HEK293 (cell line): ENCODE results near the gene NOS2.
"Not testable (repeated sequence)": the region's sequence is repeated elsewhere in the genome, so short reads cannot be mapped to it uniquely, and the experiment has no call there.

Source experiments
- CTCF ChIA-PET: fragments of 350-600 bp; formaldehyde crosslinking; extraction: SDS; loops from one replicate; lab custom pipeline; 2021; ENCODE audit warnings: antibody characterized with exemption; lab: Yijun Ruan, JAX
- POLR2A ChIA-PET: fragments of 300-600 bp; formaldehyde crosslinking; extraction: SDS; loops from one replicate; lab custom pipeline; 2020; ENCODE audit warnings: antibody characterized with exemption, inconsistent platforms; lab: Yijun Ruan, JAX
- H3K27ac ChIP-seq: fragments of 200-500 bp; sonication (Bioruptor generic); 2 replicates; pipeline ENCODE4 v1.5.1; 2014; ENCODE audit warnings: low read depth, low read length, control low read depth, inconsistent platforms; ENCODE audit errors: extremely low read depth
- H3K36me3 ChIP-seq, 2 experiments: fragments of 200-500 bp in 1 of 2; sonication (Bioruptor generic) in 1 of 2; 1 replicate in 1 of 2; 2 replicates in 1 of 2; pipeline ENCODE4 v1.5.1; 2014 to 2017; ENCODE audit warnings: inconsistent platforms in 2 of 2, low read length in 2 of 2; ENCODE audit not compliant: control insufficient read depth in 2 of 2, insufficient read depth in 1 of 2
- H3K4me1 ChIP-seq: fragments of 200-500 bp; sonication (Bioruptor generic); 2 replicates; pipeline ENCODE4 v1.5.1; 2014; ENCODE audit warnings: mild to moderate bottlenecking, low read length, inconsistent platforms; ENCODE audit not compliant: control insufficient read depth, insufficient read depth
- H3K4me3 ChIP-seq: 2 replicates; pipeline ENCODE4 v1.5.1; 2011; ENCODE audit warnings: low read depth, mild to moderate bottlenecking, control low read depth, low read length, moderate library complexity
- H3K9me3 ChIP-seq: fragments of 200-500 bp; sonication (Bioruptor generic); 2 replicates; pipeline ENCODE4 v1.5.1; 2014; ENCODE audit warnings: low read depth, low read length, inconsistent platforms; ENCODE audit not compliant: control insufficient read depth, insufficient read depth
- GLI2 ChIP-seq: fragments of 450-650 bp; formaldehyde crosslinking; IDR thresholded peaks from 2 replicates; pipeline ENCODE4; 2017; ENCODE audit warnings: missing biosample characterization, missing genetic modification characterization, low read depth, borderline replicate concordance
- HOXA7 ChIP-seq: sonication (generic); formaldehyde crosslinking; IDR thresholded peaks from 2 replicates; pipeline ENCODE4 v1.8.1; 2022; ENCODE audit warnings: missing genetic modification reagents, borderline replicate concordance
- ZNF112 ChIP-seq: fragments of 450-650 bp; formaldehyde crosslinking; IDR thresholded peaks from 2 replicates; pipeline ENCODE4 v1.5.0; 2017; ENCODE audit warnings: missing biosample characterization, missing genetic modification characterization
- ZNF174 ChIP-seq: fragments of 450-650 bp; formaldehyde crosslinking; IDR thresholded peaks from 2 replicates; pipeline ENCODE4 v1.5.0; 2017; ENCODE audit warnings: missing biosample characterization, mild to moderate bottlenecking, missing genetic modification characterization
- ZNF302 ChIP-seq: fragments of 450-650 bp; formaldehyde crosslinking; IDR thresholded peaks from 2 replicates; pipeline ENCODE4 v1.5.1; 2016; ENCODE audit warnings: missing biosample characterization, missing genetic modification characterization, low read depth
- ZNF404 ChIP-seq: fragments of 450-650 bp; formaldehyde crosslinking; IDR thresholded peaks from 2 replicates; pipeline ENCODE4 v1.5.1; 2017; ENCODE audit warnings: missing biosample characterization, missing genetic modification characterization
- ZNF473 ChIP-seq: fragments of 450-650 bp; formaldehyde crosslinking; IDR thresholded peaks from 2 replicates; pipeline ENCODE4 v1.5.1; 2017; ENCODE audit warnings: missing biosample characterization, missing genetic modification characterization
- ZNF530 ChIP-seq: fragments of 450-650 bp; formaldehyde crosslinking; IDR thresholded peaks from 2 replicates; pipeline ENCODE4 v1.5.1; 2016; ENCODE audit warnings: low read depth, missing biosample characterization, missing genetic modification characterization
- ZNF571 ChIP-seq: fragments of 450-650 bp; formaldehyde crosslinking; IDR thresholded peaks from 2 replicates; pipeline ENCODE4 v1.5.0; 2017; ENCODE audit warnings: missing biosample characterization, missing genetic modification characterization
- ZNF747 ChIP-seq: fragments of 450-650 bp; formaldehyde crosslinking; IDR thresholded peaks from 2 replicates; pipeline ENCODE4 v1.5.1; 2016; ENCODE audit warnings: missing biosample characterization, missing genetic modification characterization
- TF ChIP-seq, protein P1 (sequence below): fragments of 450-650 bp; formaldehyde crosslinking; IDR thresholded peaks from 2 replicates; pipeline ENCODE4 v1.5.0; 2017; ENCODE audit warnings: missing biosample characterization, missing genetic modification characterization, borderline replicate concordance
- TF ChIP-seq, protein P2 (sequence below): fragments of 450-650 bp; formaldehyde crosslinking; IDR thresholded peaks from 2 replicates; pipeline ENCODE4 v1.5.1; 2016; ENCODE audit warnings: missing biosample characterization, missing genetic modification characterization, borderline replicate concordance
- TF ChIP-seq, protein P3 (sequence below): fragments of 450-650 bp; formaldehyde crosslinking; IDR thresholded peaks from 2 replicates; pipeline ENCODE4 v1.5.1; 2016; ENCODE audit warnings: missing biosample characterization, missing genetic modification characterization

NOS2 gene

DNA sequence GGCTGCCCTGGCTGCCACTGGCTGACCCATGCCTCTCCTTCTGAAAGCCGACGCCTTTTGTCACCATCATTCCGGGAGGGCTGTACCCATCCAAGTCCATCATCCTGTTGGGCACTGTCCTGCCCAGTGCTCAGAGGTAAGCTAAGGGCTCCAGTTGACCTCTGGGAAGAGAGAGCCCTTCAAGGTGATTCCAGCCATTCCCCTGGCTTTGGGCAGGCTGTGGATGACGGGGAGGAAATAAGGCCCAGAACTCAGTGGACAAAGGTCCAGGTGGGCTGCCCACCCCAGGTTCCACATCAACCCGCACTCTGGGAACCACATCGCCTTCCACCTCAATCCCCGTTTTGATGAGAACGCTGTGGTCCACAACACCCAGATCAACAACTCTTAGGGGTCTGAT is 45.8 kb downstream of the NOS2 start:
- ChIA-PET CTCF (interaction anchor here (0.5 to 13.7 kb wide), 12 partner anchors 13 to 786 kb away, joined by 3 to 278 read pairs (median 4); partner anchors contain the start of gene NOS2), POLR2A (no interaction called here)
- Histone ChIP-seq H3K36me3 (no peaks in the 10 kb centered on the region), H3K27ac (no peak overlapping the region), H3K4me3 (no peak overlapping the region), H3K9me3 (no peaks in the 10 kb centered on the region), H3K4me1 (no peaks in the 10 kb centered on the region)
- no peak for TF ChIP-seq ZNF404 (tag by site-specific recombination)
- TF ChIP-seq, protein P1, sequence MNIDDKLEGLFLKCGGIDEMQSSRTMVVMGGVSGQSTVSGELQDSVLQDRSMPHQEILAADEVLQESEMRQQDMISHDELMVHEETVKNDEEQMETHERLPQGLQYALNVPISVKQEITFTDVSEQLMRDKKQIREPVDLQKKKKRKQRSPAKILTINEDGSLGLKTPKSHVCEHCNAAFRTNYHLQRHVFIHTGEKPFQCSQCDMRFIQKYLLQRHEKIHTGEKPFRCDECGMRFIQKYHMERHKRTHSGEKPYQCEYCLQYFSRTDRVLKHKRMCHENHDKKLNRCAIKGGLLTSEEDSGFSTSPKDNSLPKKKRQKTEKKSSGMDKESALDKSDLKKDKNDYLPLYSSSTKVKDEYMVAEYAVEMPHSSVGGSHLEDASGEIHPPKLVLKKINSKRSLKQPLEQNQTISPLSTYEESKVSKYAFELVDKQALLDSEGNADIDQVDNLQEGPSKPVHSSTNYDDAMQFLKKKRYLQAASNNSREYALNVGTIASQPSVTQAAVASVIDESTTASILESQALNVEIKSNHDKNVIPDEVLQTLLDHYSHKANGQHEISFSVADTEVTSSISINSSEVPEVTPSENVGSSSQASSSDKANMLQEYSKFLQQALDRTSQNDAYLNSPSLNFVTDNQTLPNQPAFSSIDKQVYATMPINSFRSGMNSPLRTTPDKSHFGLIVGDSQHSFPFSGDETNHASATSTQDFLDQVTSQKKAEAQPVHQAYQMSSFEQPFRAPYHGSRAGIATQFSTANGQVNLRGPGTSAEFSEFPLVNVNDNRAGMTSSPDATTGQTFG (tag by site-specific recombination): no peak
- no peak for TF ChIP-seq ZNF112 (tag by site-specific recombination)
- TF ChIP-seq ZNF747 (tag by site-specific recombination): no peak
- no peak for TF ChIP-seq ZNF174 (tag by site-specific recombination)
- TF ChIP-seq ZNF302: no peak
- TF ChIP-seq, protein P2, sequence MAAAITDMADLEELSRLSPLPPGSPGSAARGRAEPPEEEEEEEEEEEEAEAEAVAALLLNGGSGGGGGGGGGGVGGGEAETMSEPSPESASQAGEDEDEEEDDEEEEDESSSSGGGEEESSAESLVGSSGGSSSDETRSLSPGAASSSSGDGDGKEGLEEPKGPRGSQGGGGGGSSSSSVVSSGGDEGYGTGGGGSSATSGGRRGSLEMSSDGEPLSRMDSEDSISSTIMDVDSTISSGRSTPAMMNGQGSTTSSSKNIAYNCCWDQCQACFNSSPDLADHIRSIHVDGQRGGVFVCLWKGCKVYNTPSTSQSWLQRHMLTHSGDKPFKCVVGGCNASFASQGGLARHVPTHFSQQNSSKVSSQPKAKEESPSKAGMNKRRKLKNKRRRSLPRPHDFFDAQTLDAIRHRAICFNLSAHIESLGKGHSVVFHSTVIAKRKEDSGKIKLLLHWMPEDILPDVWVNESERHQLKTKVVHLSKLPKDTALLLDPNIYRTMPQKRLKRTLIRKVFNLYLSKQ (tag by site-specific recombination): no peak
- no peak for TF ChIP-seq GLI2
- no peak for TF ChIP-seq ZNF530 (tag by site-specific recombination)
- TF ChIP-seq ZNF473: no peak

DNA sequence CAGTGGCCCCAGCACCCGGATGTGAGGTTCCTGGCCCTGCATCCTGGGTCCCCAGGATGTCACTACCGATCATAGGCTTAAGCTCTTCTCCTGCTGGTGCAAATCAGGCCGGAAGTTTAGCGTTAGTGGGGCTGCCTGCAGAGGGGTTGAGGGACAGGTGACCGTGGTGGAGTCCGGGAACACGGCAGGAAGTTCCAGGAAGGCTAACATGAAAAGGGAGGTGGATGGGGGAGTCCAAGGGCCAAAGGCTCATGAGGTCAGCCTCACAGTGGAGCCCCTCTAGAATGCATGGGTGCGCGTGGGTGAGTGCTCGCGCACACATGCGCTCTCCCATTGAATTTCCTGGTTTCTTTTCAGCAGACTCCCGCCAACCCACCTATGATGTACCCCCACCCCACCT is 46.6 kb downstream of the NOS2 start:
- H3K36me3 ChIP-seq, POLR2A ChIA-PET, H3K27ac ChIP-seq, H3K4me1 ChIP-seq, H3K4me3 ChIP-seq, H3K9me3 ChIP-seq: not testable (repeated sequence)
- CTCF ChIA-PET: interaction anchor here (0.6 to 13.7 kb wide), 17 partner anchors 12 to 558 kb away, joined by 3 to 278 read pairs (median 3); no protein-coding TSS in a partner anchor

DNA sequence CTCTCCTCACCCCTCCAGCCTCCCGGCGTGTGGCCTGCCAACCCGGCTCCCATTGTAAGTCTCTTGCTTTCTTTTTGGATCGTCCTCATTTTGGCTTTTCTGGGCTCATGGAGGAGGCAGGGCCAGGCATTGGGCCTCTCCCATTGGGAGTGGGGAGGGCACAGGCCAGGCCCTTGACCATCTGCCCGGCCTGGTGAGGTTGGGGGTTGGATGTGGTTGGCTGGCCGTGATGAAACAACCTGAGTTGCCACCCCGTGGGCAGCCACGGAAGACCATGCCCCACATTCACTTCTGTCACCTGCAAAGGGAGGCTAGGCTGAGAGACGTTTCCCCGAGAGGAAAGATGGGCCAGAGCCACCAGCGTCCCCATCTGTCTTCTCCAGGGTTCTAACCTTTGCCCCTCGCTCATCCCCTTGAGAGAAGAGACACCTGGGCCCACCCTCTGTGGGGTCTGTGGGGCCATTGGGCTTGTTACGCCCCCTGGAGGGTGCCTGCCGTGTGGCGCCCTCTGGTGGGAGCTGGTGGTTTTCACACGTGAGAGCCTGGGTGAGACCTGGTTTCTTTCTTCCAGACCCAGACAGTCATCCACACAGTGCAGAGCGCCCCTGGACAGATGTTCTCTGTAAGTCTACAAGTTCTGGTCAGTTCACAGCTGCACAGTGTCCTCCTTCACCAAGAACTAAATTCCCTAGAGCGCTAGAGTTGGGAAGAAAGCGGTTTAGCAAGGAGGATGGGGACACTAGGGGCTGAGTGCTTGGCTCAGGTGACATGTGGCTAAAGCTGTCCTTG is 47.3 kb downstream of the NOS2 start:
- H3K4me3 ChIP-seq, H3K27ac ChIP-seq, H3K36me3 ChIP-seq, H3K9me3 ChIP-seq, POLR2A ChIA-PET, H3K4me1 ChIP-seq: not testable (repeated sequence)
- CTCF ChIA-PET: interaction anchor here (0.6 to 13.7 kb wide), 14 partner anchors 11 to 557 kb away, joined by 3 to 278 read pairs (median 3); no protein-coding TSS in a partner anchor

DNA sequence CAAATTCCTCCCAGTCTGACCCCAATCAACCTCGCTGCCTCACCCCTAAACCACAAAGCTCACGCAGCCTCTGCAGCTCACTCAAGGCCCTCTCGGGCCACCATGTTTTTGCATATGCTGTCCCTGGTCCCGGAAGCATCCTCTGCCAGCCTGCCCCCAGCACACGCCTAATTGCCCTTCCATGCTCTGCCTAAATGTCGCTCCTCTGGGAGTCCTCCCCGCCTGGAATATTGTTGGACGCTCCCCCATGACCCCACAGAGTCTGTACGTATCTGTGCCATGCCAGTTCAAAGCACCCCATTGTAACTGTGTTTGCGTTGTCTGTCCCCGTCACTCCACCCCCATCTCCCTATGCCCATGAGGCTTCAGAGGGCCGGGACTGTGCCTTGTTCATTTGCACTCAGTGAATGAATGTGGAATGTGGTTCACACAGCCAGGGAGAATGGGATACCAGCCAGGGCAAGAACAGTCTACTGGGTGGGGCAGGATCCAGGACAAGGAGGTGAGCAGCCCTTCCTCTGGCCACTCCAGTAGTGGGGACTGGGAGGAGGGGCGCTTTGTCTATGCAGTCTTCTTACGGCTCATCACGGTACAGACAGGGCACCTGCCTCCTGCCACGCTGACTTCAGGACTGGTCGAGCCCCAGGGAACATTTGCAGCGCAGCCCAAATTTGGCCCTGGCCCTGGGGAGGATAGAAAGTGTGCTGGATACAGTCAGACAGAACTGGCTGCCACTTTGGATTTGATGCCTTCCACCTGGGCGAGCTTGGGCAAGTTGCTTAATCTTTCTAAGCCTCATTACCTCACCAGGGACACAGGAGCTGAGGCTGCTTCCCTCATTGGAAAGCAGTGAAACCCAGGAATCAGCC is 48.5 kb downstream of the NOS2 start:
- H3K27ac ChIP-seq: no peak overlapping the region
- H3K9me3 ChIP-seq: no peaks in the 10 kb centered on the region
- no peak for TF ChIP-seq ZNF571 (tag by site-specific recombination)
- TF ChIP-seq HOXA7 (CRISPR knock-in tag): no peak
- TF ChIP-seq, protein P3, sequence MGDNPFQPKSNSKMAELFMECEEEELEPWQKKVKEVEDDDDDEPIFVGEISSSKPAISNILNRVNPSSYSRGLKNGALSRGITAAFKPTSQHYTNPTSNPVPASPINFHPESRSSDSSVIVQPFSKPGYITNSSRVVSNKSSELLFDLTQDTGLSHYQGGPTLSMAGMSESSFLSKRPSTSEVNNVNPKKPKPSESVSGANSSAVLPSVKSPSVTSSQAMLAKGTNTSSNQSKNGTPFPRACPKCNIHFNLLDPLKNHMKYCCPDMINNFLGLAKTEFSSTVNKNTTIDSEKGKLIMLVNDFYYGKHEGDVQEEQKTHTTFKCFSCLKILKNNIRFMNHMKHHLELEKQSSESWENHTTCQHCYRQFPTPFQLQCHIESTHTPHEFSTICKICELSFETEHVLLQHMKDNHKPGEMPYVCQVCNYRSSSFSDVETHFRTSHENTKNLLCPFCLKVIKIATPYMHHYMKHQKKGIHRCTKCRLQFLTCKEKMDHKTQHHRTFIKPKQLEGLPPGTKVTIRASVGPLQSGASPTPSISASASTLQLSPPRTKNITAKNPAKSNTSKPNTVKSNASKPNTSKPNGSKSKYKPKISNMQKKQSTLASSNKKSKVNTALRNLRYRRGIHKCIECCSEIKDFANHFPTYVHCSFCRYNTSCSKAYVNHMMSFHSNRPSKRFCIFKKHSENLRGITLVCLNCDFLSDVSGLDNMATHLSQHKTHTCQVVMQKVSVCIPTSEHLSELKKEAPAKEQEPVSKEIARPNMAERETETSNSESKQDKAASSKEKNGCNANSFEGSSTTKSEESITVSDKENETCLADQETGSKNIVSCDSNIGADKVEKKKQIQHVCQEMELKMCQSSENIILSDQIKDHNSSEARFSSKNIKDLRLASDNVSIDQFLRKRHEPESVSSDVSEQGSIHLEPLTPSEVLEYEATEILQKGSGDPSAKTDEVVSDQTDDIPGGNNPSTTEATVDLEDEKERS (tag by site-specific recombination): no peak
- no peaks in the 10 kb centered on the region for H3K36me3 ChIP-seq
- CTCF ChIA-PET: interaction anchor here (0.6 to 13.7 kb wide), 4 partner anchors 10 to 418 kb away, joined by 3 to 278 read pairs (median 7); no protein-coding TSS in a partner anchor
- no peaks in the 10 kb centered on the region for H3K4me1 ChIP-seq
- no peak overlapping the region for H3K4me3 ChIP-seq
- POLR2A ChIA-PET: interaction anchor here (0.6 kb wide), 1 partner anchor 749 kb away, joined by 5 read pairs; no protein-coding TSS in a partner anchor
